ENCODE data around the gene ELP6.

GRCh38 chr3:47452453-47453215, 60.9 kb downstream of the ELP6 start:
- TF ChIP-seq POLR2A (IDR thresholded peaks at IDR 0.05): no peak
- no peak for TF ChIP-seq CTCF (IDR thresholded peaks at IDR 0.05)
- peak in 1 of 2 donors; percentile 33 for TF ChIP-seq POLR2AphosphoS5 (IDR thresholded peaks at IDR 0.05; ENCODE audit: insufficient read depth in 1 of 2, low read depth in 1 of 2)
